ENCODE measurements around the gene PLA2G2E.

DNA sequence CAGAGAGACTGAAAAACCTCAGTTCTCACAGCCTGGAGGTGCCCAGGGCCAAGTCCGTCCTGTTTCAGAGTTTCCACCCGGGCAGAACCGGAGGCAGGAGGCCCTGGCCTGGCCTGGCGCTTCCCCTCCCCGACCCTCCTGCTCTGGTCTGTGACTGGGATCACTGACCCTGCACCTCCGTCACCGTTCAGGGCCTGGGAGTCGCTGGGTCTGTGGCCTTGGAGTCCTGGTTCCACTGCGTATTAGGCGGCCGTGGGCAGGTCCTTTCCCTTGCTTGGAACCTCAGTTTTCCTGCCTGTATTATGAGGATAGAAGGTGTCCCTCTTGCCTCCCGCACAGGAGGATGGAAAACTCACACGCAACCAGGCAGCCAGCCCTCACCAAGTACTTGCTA is 533 bp upstream of the PLA2G2E start:
- TF ChIP-seq, protein P1, sequence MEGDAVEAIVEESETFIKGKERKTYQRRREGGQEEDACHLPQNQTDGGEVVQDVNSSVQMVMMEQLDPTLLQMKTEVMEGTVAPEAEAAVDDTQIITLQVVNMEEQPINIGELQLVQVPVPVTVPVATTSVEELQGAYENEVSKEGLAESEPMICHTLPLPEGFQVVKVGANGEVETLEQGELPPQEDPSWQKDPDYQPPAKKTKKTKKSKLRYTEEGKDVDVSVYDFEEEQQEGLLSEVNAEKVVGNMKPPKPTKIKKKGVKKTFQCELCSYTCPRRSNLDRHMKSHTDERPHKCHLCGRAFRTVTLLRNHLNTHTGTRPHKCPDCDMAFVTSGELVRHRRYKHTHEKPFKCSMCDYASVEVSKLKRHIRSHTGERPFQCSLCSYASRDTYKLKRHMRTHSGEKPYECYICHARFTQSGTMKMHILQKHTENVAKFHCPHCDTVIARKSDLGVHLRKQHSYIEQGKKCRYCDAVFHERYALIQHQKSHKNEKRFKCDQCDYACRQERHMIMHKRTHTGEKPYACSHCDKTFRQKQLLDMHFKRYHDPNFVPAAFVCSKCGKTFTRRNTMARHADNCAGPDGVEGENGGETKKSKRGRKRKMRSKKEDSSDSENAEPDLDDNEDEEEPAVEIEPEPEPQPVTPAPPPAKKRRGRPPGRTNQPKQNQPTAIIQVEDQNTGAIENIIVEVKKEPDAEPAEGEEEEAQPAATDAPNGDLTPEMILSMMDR (IDR thresholded peaks at IDR 0.05; ENCODE audit: low read depth, low read length, missing input control), result no peak
- no peak for TF ChIP-seq JUND (IDR thresholded peaks at IDR 0.05)
- no peak for TF ChIP-seq TAF1 (conservative IDR thresholded peaks at IDR 0.05)
- no peak for TF ChIP-seq GABPA (IDR thresholded peaks at IDR 0.05 in 1 of 2, conservative IDR thresholded peaks at IDR 0.05 in 1 of 2)
- no peak for TF ChIP-seq YY1 (IDR thresholded peaks at IDR 0.05)
- TF ChIP-seq, protein P2, sequence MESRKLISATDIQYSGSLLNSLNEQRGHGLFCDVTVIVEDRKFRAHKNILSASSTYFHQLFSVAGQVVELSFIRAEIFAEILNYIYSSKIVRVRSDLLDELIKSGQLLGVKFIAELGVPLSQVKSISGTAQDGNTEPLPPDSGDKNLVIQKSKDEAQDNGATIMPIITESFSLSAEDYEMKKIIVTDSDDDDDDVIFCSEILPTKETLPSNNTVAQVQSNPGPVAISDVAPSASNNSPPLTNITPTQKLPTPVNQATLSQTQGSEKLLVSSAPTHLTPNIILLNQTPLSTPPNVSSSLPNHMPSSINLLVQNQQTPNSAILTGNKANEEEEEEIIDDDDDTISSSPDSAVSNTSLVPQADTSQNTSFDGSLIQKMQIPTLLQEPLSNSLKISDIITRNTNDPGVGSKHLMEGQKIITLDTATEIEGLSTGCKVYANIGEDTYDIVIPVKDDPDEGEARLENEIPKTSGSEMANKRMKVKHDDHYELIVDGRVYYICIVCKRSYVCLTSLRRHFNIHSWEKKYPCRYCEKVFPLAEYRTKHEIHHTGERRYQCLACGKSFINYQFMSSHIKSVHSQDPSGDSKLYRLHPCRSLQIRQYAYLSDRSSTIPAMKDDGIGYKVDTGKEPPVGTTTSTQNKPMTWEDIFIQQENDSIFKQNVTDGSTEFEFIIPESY (IDR thresholded peaks at IDR 0.05), result no peak
- no peak for TF ChIP-seq REST (IDR thresholded peaks at IDR 0.05)
